SU-DHL-6 (cell line): ENCODE data around the gene SEMA4C.

Experiments used
- H2AFZ ChIP-seq: fragments of 200-600 bp; sonication (generic); 2 replicates; pipeline ENCODE4 v1.6.1; 2014; ENCODE audit warnings: low read depth, mild to moderate bottlenecking, moderate library complexity, mixed read lengths, antibody characterized with exemption, low read length; ENCODE audit not compliant: severe bottlenecking
- H3F3A ChIP-seq: fragments of 200-600 bp; shearing (Covaris generic); 2 replicates; pipeline ENCODE4 v1.6.0; 2016; ENCODE audit warnings: antibody characterized with exemption, mild to moderate bottlenecking; ENCODE audit not compliant: insufficient read depth
- H3K27ac ChIP-seq: fragments of 200-600 bp; sonication (generic); 2 replicates; pipeline ENCODE4 v1.5.1; 2016; ENCODE audit warnings: low read depth, mild to moderate bottlenecking, low read length, moderate library complexity, mixed read lengths
- H3K27me3 ChIP-seq: fragments of 200-600 bp; sonication (generic), shearing (Covaris generic); 2 replicates; pipeline ENCODE4 v1.6.0; 2014; ENCODE audit warnings: mild to moderate bottlenecking, low read length
- H3K36me3 ChIP-seq: fragments of 200-600 bp; sonication (generic); 2 replicates; pipeline ENCODE4 v1.6.1; 2014; ENCODE audit warnings: mild to moderate bottlenecking, low read length, mixed read lengths
- H3K4me2 ChIP-seq: fragments of 300-600, 200-600 bp; shearing (Covaris generic), sonication (generic); 2 replicates; pipeline ENCODE4 v1.6.0; 2014; ENCODE audit warnings: low read length, low read depth, mild to moderate bottlenecking; ENCODE audit not compliant: poor library complexity, severe bottlenecking
- H3K4me3 ChIP-seq: fragments of 200-600 bp; sonication (generic); 2 replicates; pipeline ENCODE4 v1.5.1; 2014; ENCODE audit warnings: antibody characterized with exemption, low read length, mild to moderate bottlenecking, mixed read lengths; ENCODE audit not compliant: insufficient read depth, poor library complexity, severe bottlenecking
- H3K79me2 ChIP-seq: fragments of 200-600 bp; sonication (generic); 2 replicates; pipeline ENCODE4 v1.6.1; 2014; ENCODE audit warnings: mild to moderate bottlenecking, low read length, moderate library complexity; ENCODE audit not compliant: insufficient read depth
- H3K9ac ChIP-seq: fragments of 200-600 bp; sonication (generic); 2 replicates; pipeline ENCODE4 v1.7.0; 2014; ENCODE audit warnings: mild to moderate bottlenecking, low read length
- H3K9me2 ChIP-seq: fragments of 200-600 bp; sonication (generic); replicated peaks from 2 replicates; pipeline ENCODE4 v1.6.1; 2014; ENCODE audit warnings: low read length; ENCODE audit not compliant: insufficient read depth
- H3K9me3 ChIP-seq: fragments of 200-600 bp; sonication (generic); 2 replicates; pipeline ENCODE4 v1.6.1; 2014; ENCODE audit warnings: low read length, mixed read lengths; ENCODE audit not compliant: insufficient read depth
- H4K20me1 ChIP-seq: fragments of 200-600 bp; sonication (generic); 2 replicates; pipeline ENCODE4 v1.6.1; 2014; ENCODE audit warnings: low read depth, mild to moderate bottlenecking, antibody characterized with exemption, low read length, moderate library complexity, mixed read lengths
- CTCF ChIP-seq: fragments of 200-600 bp; sonication (generic); IDR thresholded peaks from one replicate; pipeline ENCODE4 v1.5.1; 2017; ENCODE audit warnings: antibody characterized with exemption, mild to moderate bottlenecking, low read length, moderate library complexity; ENCODE audit not compliant: insufficient read depth, poor library complexity, severe bottlenecking
- EZH2phosphoT487 ChIP-seq: fragments of 200-600 bp; sonication (generic), shearing (Covaris generic); conservative IDR thresholded peaks from 2 replicates; pipeline ENCODE4 v1.6.1; 2018; ENCODE audit warnings: mild to moderate bottlenecking, antibody characterized with exemption, low read length, moderate library complexity, mixed read lengths

SEMA4C gene

GRCh38 chr2:96916646-96917543 is 47.0 kb upstream of the SEMA4C start:
- no peaks in the 10 kb centered on the region for H3K9me2 ChIP-seq
- no peak overlapping the region for H3K4me2 ChIP-seq
- H3K36me3 ChIP-seq = no peaks in the 10 kb centered on the region
- no peaks in the 10 kb centered on the region for H3K9me3 ChIP-seq
- H3F3A ChIP-seq = no peaks in the 10 kb centered on the region
- H4K20me1 ChIP-seq = no peaks in the 10 kb centered on the region
- no peaks in the 10 kb centered on the region for H3K79me2 ChIP-seq
- no peak overlapping the region for H3K9ac ChIP-seq
- no peaks in the 10 kb centered on the region for H3K27me3 ChIP-seq
- H2AFZ ChIP-seq = no peak overlapping the region
- no peak overlapping the region for H3K4me3 ChIP-seq
- no peak overlapping the region for H3K27ac ChIP-seq
- TF ChIP-seq CTCF (no peak), EZH2phosphoT487 (no peak)

- Histone ChIP-seq H3K79me2 (no peaks in the 10 kb centered on the region), H3K9me3 (no peaks in the 10 kb centered on the region), H2AFZ (no peak overlapping the region), H3K9me2 (no peaks in the 10 kb centered on the region), H3K27me3 (no peaks in the 10 kb centered on the region), H3K27ac (no peak overlapping the region), H3K4me3 (no peak overlapping the region), H3F3A (no peaks in the 10 kb centered on the region), H3K4me2 (no peak overlapping the region), H4K20me1 (no peaks in the 10 kb centered on the region), H3K9ac (no peak overlapping the region), H3K36me3 (no peaks in the 10 kb centered on the region)
- no peak for TF ChIP-seq CTCF
- TF ChIP-seq EZH2phosphoT487 = no peak
Observed at GRCh38 chr2:96916156-96916630, 46.3 kb upstream of the SEMA4C start.

DNA sequence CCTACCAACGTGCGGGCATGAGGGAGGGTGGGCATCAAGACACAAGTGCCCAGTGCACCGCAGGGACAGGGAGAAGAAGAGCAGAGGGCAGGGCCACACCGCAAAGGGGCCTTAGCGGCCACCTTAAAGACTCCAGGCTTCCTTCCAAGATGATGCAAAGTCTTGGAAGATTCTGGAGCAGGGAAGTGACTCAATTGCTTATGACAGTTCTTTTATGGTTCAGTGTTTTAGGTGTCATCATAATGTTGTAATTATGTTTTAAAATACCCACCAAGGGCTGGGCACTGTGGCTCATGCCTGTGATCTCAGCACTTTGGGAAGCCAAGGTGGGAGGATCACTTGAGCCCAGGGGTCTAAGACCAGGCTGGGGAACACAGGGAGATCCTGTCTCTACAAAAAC is 44.5 kb upstream of the SEMA4C start:
- H3K9me2 ChIP-seq = no peaks in the 10 kb centered on the region
- H3K79me2 ChIP-seq = no peaks in the 10 kb centered on the region
- H3K4me3 ChIP-seq = no peak overlapping the region
- H3F3A ChIP-seq = no peaks in the 10 kb centered on the region
- no peaks in the 10 kb centered on the region for H3K36me3 ChIP-seq
- TF ChIP-seq EZH2phosphoT487 (no peak), CTCF (no peak)
- H3K4me2 ChIP-seq = no peak overlapping the region
- no peaks in the 10 kb centered on the region for H3K27me3 ChIP-seq
- no peak overlapping the region for H2AFZ ChIP-seq
- no peak overlapping the region for H3K27ac ChIP-seq
- H4K20me1 ChIP-seq = no peaks in the 10 kb centered on the region
- no peaks in the 10 kb centered on the region for H3K9me3 ChIP-seq
- H3K9ac ChIP-seq = no peak overlapping the region
